NB4 (cell line): ENCODE measurements around the gene SH3BP4.

Source experiments
- DNase-seq: peaks from one replicate; pipeline ENCODE4 v3.0.0; 2010; ENCODE audit warnings: low read depth
- H3K4me3 ChIP-seq: one replicate; pipeline ENCODE4 v1.5.1; 2011; ENCODE audit warnings: mild to moderate bottlenecking, low read depth, low read length, moderate library complexity
- CTCF ChIP-seq: IDR thresholded peaks from one replicate; pipeline ENCODE4 v1.5.1; 2012; ENCODE audit warnings: low read depth, low read length
- MAX ChIP-seq: IDR thresholded peaks from 2 replicates; pipeline ENCODE4 v1.6.1; 2011; ENCODE audit warnings: low read depth, low read length
- MYC ChIP-seq: IDR thresholded peaks from 2 replicates; pipeline ENCODE4 v1.6.1; 2011; ENCODE audit warnings: low read depth, low read length
- POLR2A ChIP-seq: IDR thresholded peaks from 2 replicates; pipeline ENCODE4 v1.6.1; 2011; ENCODE audit warnings: mild to moderate bottlenecking; ENCODE audit not compliant: insufficient read length; ENCODE audit errors: extremely low read depth

The SH3BP4 gene

GRCh38 chr2:234960175-234961088 is 8.6 kb downstream of the SH3BP4 start:
- DNase-seq: no peak
- no peak for TF ChIP-seq POLR2A
- TF ChIP-seq CTCF: no peak
- TF ChIP-seq MYC: no peak
- TF ChIP-seq MAX: no peak
- H3K4me3 ChIP-seq: no peak overlapping the region

GRCh38 chr2:234961784-234962183 is 10.0 kb downstream of the SH3BP4 start:
- TF ChIP-seq MAX (no peak), CTCF (no peak), POLR2A (no peak), MYC (no peak)
- DNase-seq: no peak
- H3K4me3 ChIP-seq: no peak overlapping the region

- DNase-seq: no peak
- H3K4me3 ChIP-seq: no peak overlapping the region
- TF ChIP-seq MAX: no peak
- no peak for TF ChIP-seq MYC
- TF ChIP-seq CTCF: no peak
- TF ChIP-seq POLR2A: no peak
Measured at GRCh38 chr2:234963773-234964615, 12.2 kb downstream of the SH3BP4 start.

GRCh38 chr2:234964631-234965461 is 13.0 kb downstream of the SH3BP4 start:
- no peak for DNase-seq
- no peak overlapping the region for H3K4me3 ChIP-seq
- TF ChIP-seq CTCF (no peak), MAX (no peak), MYC (no peak), POLR2A (no peak)

- no peak for DNase-seq
- TF ChIP-seq MYC (no peak), POLR2A (no peak), CTCF (no peak)
Measured at GRCh38 chr2:234966340-234966739, 14.5 kb downstream of the SH3BP4 start.

More at GRCh38 chr2:234966340-234966739, 14.5 kb downstream of the SH3BP4 start:
- H3K4me3 ChIP-seq: no peak overlapping the region
